Endodermal cell (in vitro differentiated cells): ENCODE results near the gene EPHX1. TPM values are rescaled to one million over a fixed set of nuclear protein-coding genes. Genes with fewer than 3 reads are reported as not detected.
A peak's percentile ranks its signal among the peaks of the same experiment; 100 is the strongest.
"Not testable (repeated sequence)": the region's sequence is repeated elsewhere in the genome, so short reads cannot be mapped to it uniquely, and the experiment has no call there.

ENCODE experiments used
- DNase-seq: peaks from one replicate; pipeline ENCODE4 v3.0.0-alpha.2; 2017
- H3K27ac ChIP-seq: 2 replicates; pipeline ENCODE4 v1.5.1; 2013; ENCODE audit warnings: mild to moderate bottlenecking, low read depth, low read length, moderate library complexity
- H3K27me3 ChIP-seq: 2 replicates; pipeline ENCODE4 v1.6.1; 2013; ENCODE audit warnings: mild to moderate bottlenecking, low read length, moderate library complexity; ENCODE audit not compliant: insufficient read depth, control insufficient read depth, poor library complexity, severe bottlenecking
- H3K36me3 ChIP-seq: 2 replicates; pipeline ENCODE4 v1.7.0; 2013; ENCODE audit warnings: mild to moderate bottlenecking, low read length, moderate library complexity; ENCODE audit not compliant: control insufficient read depth, insufficient read depth
- H3K4me1 ChIP-seq: one replicate; pipeline ENCODE4 v1.7.0; 2013; ENCODE audit warnings: low read length; ENCODE audit not compliant: control insufficient read depth, insufficient read depth
- H3K4me3 ChIP-seq: 2 replicates; pipeline ENCODE4 v1.5.1; 2013; ENCODE audit warnings: mild to moderate bottlenecking, low read length, moderate library complexity
- H3K9ac ChIP-seq: 2 replicates; pipeline ENCODE4 v1.6.1; 2013; ENCODE audit warnings: mild to moderate bottlenecking, low read length, moderate library complexity; ENCODE audit not compliant: poor library complexity, severe bottlenecking; ENCODE audit errors: extremely low read depth
- H3K9me3 ChIP-seq: 2 replicates; pipeline ENCODE4 v1.6.1; 2013; ENCODE audit warnings: mild to moderate bottlenecking, low read length, moderate library complexity; ENCODE audit not compliant: control insufficient read depth
- H3K27ac Mint-ChIP-seq: 2 replicates; pipeline ENCODE4 v1.8.0; 2020; ENCODE audit warnings: mixed read lengths
- H3K27me3 Mint-ChIP-seq: 2 replicates; pipeline ENCODE4 v1.8.0; 2021; ENCODE audit warnings: mild to moderate bottlenecking, mixed read lengths; ENCODE audit not compliant: insufficient read depth
- H3K36me3 Mint-ChIP-seq: 2 replicates; pipeline ENCODE4 v1.8.0; 2020; ENCODE audit warnings: low read depth, mixed read lengths
- H3K4me1 Mint-ChIP-seq: 2 replicates; pipeline ENCODE4 v1.8.0; 2020; ENCODE audit warnings: mixed read lengths
- H3K4me3 Mint-ChIP-seq: 2 replicates; pipeline ENCODE4 v1.8.0; 2020; ENCODE audit warnings: mild to moderate bottlenecking, moderate library complexity, mixed read lengths
- H3K9me3 Mint-ChIP-seq: 2 replicates; pipeline ENCODE4 v1.8.0; 2020; ENCODE audit warnings: mild to moderate bottlenecking, mixed read lengths
- WGBS, 2 experiments: methylation state at CpG; one replicate each; pipeline versions ENCODE4 v1.1.5 to v1.1.7; 2013; ENCODE audit warnings: missing lambda C conversion rate in 2 of 2, mixed read lengths in 1 of 2; ENCODE audit not compliant: insufficient coverage in 1 of 2, insufficient read length in 1 of 2; 5-methylcytosine and 5-hydroxymethylcytosine counted together
- total RNA-seq, 2 donors: library from RNA; stranded (reverse); fragmentation: NEBNext Ultra II Directional in 1 of 2; extraction: Animal tissue kit (Norgen Biotek cat#: 25700) in 1 of 2; gene quantifications; 2 replicates in 1 of 2; 3 replicates in 1 of 2; pipeline ENCODE4 v1.2.1, GENCODE V29; 2021
- TF ChIP-seq, protein P1 (sequence below): fragments of 200-600 bp; sonication (generic); conservative IDR thresholded peaks from 2 replicates; pipeline ENCODE4 v1.5.0; 2021; ENCODE audit warnings: antibody characterized with exemption, mild to moderate bottlenecking

Gene EPHX1
- total RNA-seq, 2 donors from 2014 or later = 49.2 to 84.1 TPM

DNA sequence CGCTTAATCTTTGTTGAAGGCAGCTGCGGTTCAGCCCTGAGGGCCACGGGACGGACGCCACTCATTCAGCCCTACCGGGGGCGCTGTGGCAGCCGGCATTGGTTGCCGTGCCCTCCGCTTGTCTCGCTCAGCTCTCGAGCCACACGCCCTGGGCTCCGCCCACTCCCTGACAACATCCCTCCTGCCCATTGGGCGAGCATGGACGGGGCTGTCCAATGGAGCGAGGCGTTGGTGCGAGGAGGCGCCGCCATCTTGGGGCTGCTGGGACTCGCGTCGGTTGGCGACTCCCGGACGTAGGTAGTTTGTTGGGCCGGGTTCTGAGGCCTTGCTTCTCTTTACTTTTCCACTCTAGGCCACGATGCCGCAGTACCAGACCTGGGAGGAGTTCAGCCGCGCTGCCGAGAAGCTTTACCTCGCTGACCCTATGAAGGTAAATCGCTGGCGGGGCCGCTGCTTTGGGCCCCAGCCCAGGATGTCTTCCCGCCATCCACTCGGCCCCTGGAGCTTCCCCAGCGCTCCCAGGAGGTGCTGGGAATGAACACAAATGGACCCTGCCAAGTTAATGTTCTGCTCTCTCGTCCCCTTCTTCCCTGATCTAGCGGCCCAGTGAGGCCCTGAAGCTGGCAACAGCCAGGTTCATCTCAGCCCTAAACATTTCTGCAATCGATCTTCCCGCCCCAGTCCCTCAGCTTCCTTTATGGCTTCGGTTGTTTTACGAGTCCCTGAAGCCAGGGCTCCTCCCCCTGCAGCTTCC lies 32.2 kb upstream of the EPHX1 start, which contains the start of gene SRP9:
SRP9 (plus strand) TSS at position 244 of the 754 bp plus-strand sequence; CDS start at position 359, 115 bp downstream.
- Histone ChIP-seq H3K4me1 (peaks cover 4% of the 10 kb centered on the region), H3K9ac (peak within 1 kb of the TSS; percentile 81), H3K9me3 (no peaks in the 10 kb centered on the region), H3K36me3 (peaks cover 25% of the 10 kb centered on the region), H3K27ac (peak within 1 kb of the TSS; percentile 93), H3K4me3 (peak within 1 kb of the TSS; percentile 92), H3K27me3 (no peaks in the 10 kb centered on the region)
- TF ChIP-seq, protein P1, sequence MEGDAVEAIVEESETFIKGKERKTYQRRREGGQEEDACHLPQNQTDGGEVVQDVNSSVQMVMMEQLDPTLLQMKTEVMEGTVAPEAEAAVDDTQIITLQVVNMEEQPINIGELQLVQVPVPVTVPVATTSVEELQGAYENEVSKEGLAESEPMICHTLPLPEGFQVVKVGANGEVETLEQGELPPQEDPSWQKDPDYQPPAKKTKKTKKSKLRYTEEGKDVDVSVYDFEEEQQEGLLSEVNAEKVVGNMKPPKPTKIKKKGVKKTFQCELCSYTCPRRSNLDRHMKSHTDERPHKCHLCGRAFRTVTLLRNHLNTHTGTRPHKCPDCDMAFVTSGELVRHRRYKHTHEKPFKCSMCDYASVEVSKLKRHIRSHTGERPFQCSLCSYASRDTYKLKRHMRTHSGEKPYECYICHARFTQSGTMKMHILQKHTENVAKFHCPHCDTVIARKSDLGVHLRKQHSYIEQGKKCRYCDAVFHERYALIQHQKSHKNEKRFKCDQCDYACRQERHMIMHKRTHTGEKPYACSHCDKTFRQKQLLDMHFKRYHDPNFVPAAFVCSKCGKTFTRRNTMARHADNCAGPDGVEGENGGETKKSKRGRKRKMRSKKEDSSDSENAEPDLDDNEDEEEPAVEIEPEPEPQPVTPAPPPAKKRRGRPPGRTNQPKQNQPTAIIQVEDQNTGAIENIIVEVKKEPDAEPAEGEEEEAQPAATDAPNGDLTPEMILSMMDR = peak; percentile 91
- peak; percentile 100 for DNase-seq
- peaks cover 23% of the 10 kb centered on the region for H3K36me3 Mint-ChIP-seq
- H3K27ac Mint-ChIP-seq = no peak within 1 kb of the TSS
- H3K27me3 Mint-ChIP-seq = no peaks in the 10 kb centered on the region
- 0% methylated on average over 14 to 43 of the region's 46 CpGs for WGBS, 2 experiments
- no peak within 1 kb of the TSS for H3K4me3 Mint-ChIP-seq
- peaks cover 32% of the 10 kb centered on the region for H3K4me1 Mint-ChIP-seq
- H3K9me3 Mint-ChIP-seq = no peaks in the 10 kb centered on the region

DNA sequence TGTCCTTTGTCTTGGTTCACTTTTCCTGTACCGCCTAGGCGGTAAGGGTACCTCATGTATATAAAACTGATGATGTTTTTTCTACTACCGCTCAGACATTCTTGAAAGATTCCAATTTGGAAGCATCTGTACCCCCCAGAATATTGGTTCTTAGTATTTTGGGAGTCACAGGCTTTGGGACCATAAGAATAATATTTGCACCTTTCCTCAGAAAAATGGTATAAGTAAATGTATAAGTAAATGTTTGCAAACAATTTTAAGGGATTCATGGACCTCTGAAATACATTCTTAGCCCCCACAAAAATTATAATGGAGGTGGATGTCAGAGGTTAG lies 31.6 kb upstream of the EPHX1 start:
- TF ChIP-seq, protein P1 = no peak
- peak overlapping the region; percentile 81 for H3K9ac ChIP-seq
- Mint-ChIP-seq H3K9me3 (no peaks in the 10 kb centered on the region), H3K27me3 (no peaks in the 10 kb centered on the region), H3K36me3 (peaks cover 25% of the 10 kb centered on the region), H3K4me1 (peaks cover 28% of the 10 kb centered on the region), H3K27ac (no peak overlapping the region), H3K4me3 (no peak overlapping the region)
- peak overlapping the region; percentile 93 for H3K27ac ChIP-seq
- H3K4me1 ChIP-seq = peaks cover 4% of the 10 kb centered on the region
- DNase-seq = no peak
- peaks cover 3% of the 10 kb centered on the region for H3K9me3 ChIP-seq
- 0% methylated on average over 1 to 3 of the region's 3 CpGs for WGBS, 2 experiments
- no peaks in the 10 kb centered on the region for H3K27me3 ChIP-seq
- peaks cover 30% of the 10 kb centered on the region for H3K36me3 ChIP-seq
- peak overlapping the region; percentile 92 for H3K4me3 ChIP-seq

GRCh38 chr1:225779165-225779564 lies 30.8 kb upstream of the EPHX1 start:
- not testable (repeated sequence) for H3K27ac ChIP-seq, H3K4me3 Mint-ChIP-seq, H3K27ac Mint-ChIP-seq, H3K27me3 ChIP-seq, H3K4me1 ChIP-seq, H3K9me3 Mint-ChIP-seq, DNase-seq, H3K27me3 Mint-ChIP-seq
- Mint-ChIP-seq H3K36me3 (peaks cover 32% of the 10 kb centered on the region), H3K4me1 (peaks cover 25% of the 10 kb centered on the region)
- peak overlapping the region; percentile 92 for H3K4me3 ChIP-seq
- H3K9ac ChIP-seq = peak overlapping the region; percentile 81
- peaks cover 38% of the 10 kb centered on the region for H3K36me3 ChIP-seq
- H3K9me3 ChIP-seq = peaks cover 11% of the 10 kb centered on the region
- 65 to 67% methylated on average over 13 of the region's 13 CpGs for WGBS, 2 experiments
